ENCODE measurements around the gene ZNF598.

ZNF598 gene

GRCh38 chr16:1991948-1992703 is 17.5 kb downstream of the ZNF598 start:
- Histone ChIP-seq H3K79me1 (ENCODE audit: low read depth, low read length) (peaks cover 4% of the 10 kb centered on the region), H2BK12ac (ENCODE audit: low read length) (peak overlapping the region; percentile 98), H3K27ac (replicated peaks; ENCODE audit: low read length) (no peak overlapping the region), H3K23ac (ENCODE audit: low read depth, low read length, poor library complexity) (peak overlapping the region; percentile 99), H2BK5ac (ENCODE audit: low read length) (peak overlapping the region; percentile 39), H3K4me3 (ENCODE audit: low read length in 2 of 2) (peak overlapping the region; percentile 33 to 76), H3K4me2 (ENCODE audit: insufficient read depth, low read length, poor library complexity, severe bottlenecking) (peak overlapping the region; percentile 77), H2AK5ac (ENCODE audit: low read depth, low read length) (peak overlapping the region; percentile 98), H2AFZ (ENCODE audit: low read length) (peak overlapping the region; percentile 81), H3K14ac (ENCODE audit: low read length) (peak overlapping the region; percentile 94), H3K4me1 (ENCODE audit: control insufficient read depth in 2 of 2, insufficient read depth in 1 of 2, low read depth in 1 of 2, low read length in 2 of 2) (peaks cover 12 to 18% of the 10 kb centered on the region in 2 donors), H3K18ac (ENCODE audit: low read length) (peak overlapping the region; percentile 99), H3K9me3 (replicated peaks in 1 of 2; ENCODE audit: control insufficient read depth in 2 of 2, insufficient read depth in 1 of 2, low read depth in 1 of 2, low read length in 2 of 2) (peaks cover 0 to 4% of the 10 kb centered on the region in 2 donors), H4K91ac (ENCODE audit: low read depth, low read length, poor library complexity) (peak overlapping the region; percentile 85), H3K36me3 (replicated peaks in 1 of 2; ENCODE audit: control insufficient read depth in 2 of 2, insufficient read depth in 2 of 2, low read length in 2 of 2) (peaks cover 5 to 13% of the 10 kb centered on the region in 2 donors), H3K4ac (ENCODE audit: low read length) (peak overlapping the region; percentile 93), H4K8ac (ENCODE audit: low read depth, low read length) (peak overlapping the region; percentile 65), H2BK15ac (ENCODE audit: low read length) (peak overlapping the region; percentile 98), H3K27me3 (ENCODE audit: control insufficient read depth in 3 of 3, insufficient read depth in 3 of 3, low read depth in 1 of 3, low read length in 3 of 3) (peaks cover 18 to 37% (median 34%) of the 10 kb centered on the region in 3 experiments), H2BK120ac (ENCODE audit: low read depth, low read length) (peak overlapping the region; percentile 75), H3K9ac (ENCODE audit: low read depth, low read length, poor library complexity) (peak overlapping the region; percentile 88)
- no CpG with 5 or more reads among the region's 96 CpGs for WGBS, 2 donors (ENCODE audit: extremely low coverage in 2 of 2, insufficient read length in 2 of 2, insufficient replicate concordance in 1 of 2)
- DNase-seq (ENCODE audit: low spot score): peak; percentile 92

GRCh38 chr16:1991588-1991947 is 18.1 kb downstream of the ZNF598 start:
- no peak overlapping the region for H4K91ac ChIP-seq (ENCODE audit: low read depth, low read length, poor library complexity)
- peak overlapping the region; percentile 75 for H2AK5ac ChIP-seq (ENCODE audit: low read depth, low read length)
- H4K8ac ChIP-seq (ENCODE audit: low read depth, low read length): no peak overlapping the region
- H2BK12ac ChIP-seq (ENCODE audit: low read length): peak overlapping the region; percentile 73
- DNase-seq (ENCODE audit: low spot score): no peak
- peak overlapping the region; percentile 96 for H3K23ac ChIP-seq (ENCODE audit: low read depth, low read length, poor library complexity)
- peaks cover 4% of the 10 kb centered on the region for H3K79me1 ChIP-seq (ENCODE audit: low read depth, low read length)
- H2BK15ac ChIP-seq (ENCODE audit: low read length): peak overlapping the region; percentile 75
- no peak overlapping the region for H2BK5ac ChIP-seq (ENCODE audit: low read length)
- no peak overlapping the region for H3K27ac ChIP-seq (replicated peaks; ENCODE audit: low read length)
- H3K36me3 ChIP-seq (replicated peaks in 1 of 2; ENCODE audit: control insufficient read depth in 2 of 2, insufficient read depth in 2 of 2, low read length in 2 of 2): peaks cover 8 to 13% of the 10 kb centered on the region in 2 donors
- peak overlapping the region; percentile 77 for H3K4me2 ChIP-seq (ENCODE audit: insufficient read depth, low read length, poor library complexity, severe bottlenecking)
- H3K27me3 ChIP-seq (ENCODE audit: control insufficient read depth in 3 of 3, insufficient read depth in 3 of 3, low read depth in 1 of 3, low read length in 3 of 3): peaks cover 18 to 37% (median 34%) of the 10 kb centered on the region in 3 experiments
- no peak overlapping the region for H3K14ac ChIP-seq (ENCODE audit: low read length)
- H3K18ac ChIP-seq (ENCODE audit: low read length): peak overlapping the region; percentile 92
- H3K4me1 ChIP-seq (ENCODE audit: control insufficient read depth in 2 of 2, insufficient read depth in 1 of 2, low read depth in 1 of 2, low read length in 2 of 2): peaks cover 12 to 18% of the 10 kb centered on the region in 2 donors
- H2AFZ ChIP-seq (ENCODE audit: low read length): peak overlapping the region; percentile 81
- WGBS, 2 donors (ENCODE audit: extremely low coverage in 2 of 2, insufficient read length in 2 of 2, insufficient replicate concordance in 1 of 2): no CpG with 5 or more reads among the region's 22 CpGs
- H3K9me3 ChIP-seq (replicated peaks in 1 of 2; ENCODE audit: control insufficient read depth in 2 of 2, insufficient read depth in 1 of 2, low read depth in 1 of 2, low read length in 2 of 2): peaks cover 0 to 4% of the 10 kb centered on the region in 2 donors
- peak overlapping the region; percentile 86 for H3K9ac ChIP-seq (ENCODE audit: low read depth, low read length, poor library complexity)
- H2BK120ac ChIP-seq (ENCODE audit: low read depth, low read length): no peak overlapping the region
- H3K4ac ChIP-seq (ENCODE audit: low read length): no peak overlapping the region
- peak overlapping the region; percentile 33 to 74 for H3K4me3 ChIP-seq (ENCODE audit: low read length in 2 of 2)

GRCh38 chr16:1991135-1991551 is 18.5 kb downstream of the ZNF598 start:
- Histone ChIP-seq H2AK5ac (ENCODE audit: low read depth, low read length) (peak overlapping the region; percentile 73), H3K4me2 (ENCODE audit: insufficient read depth, low read length, poor library complexity, severe bottlenecking) (no peak overlapping the region), H2BK120ac (ENCODE audit: low read depth, low read length) (no peak overlapping the region), H3K9me3 (replicated peaks in 1 of 2; ENCODE audit: control insufficient read depth in 2 of 2, insufficient read depth in 1 of 2, low read depth in 1 of 2, low read length in 2 of 2) (peaks cover 0 to 4% of the 10 kb centered on the region in 2 donors), H4K8ac (ENCODE audit: low read depth, low read length) (no peak overlapping the region), H2BK12ac (ENCODE audit: low read length) (no peak overlapping the region), H2AFZ (ENCODE audit: low read length) (peak overlapping the region; percentile 87), H3K23ac (ENCODE audit: low read depth, low read length, poor library complexity) (peak overlapping the region; percentile 96), H4K91ac (ENCODE audit: low read depth, low read length, poor library complexity) (no peak overlapping the region), H3K14ac (ENCODE audit: low read length) (no peak overlapping the region), H2BK5ac (ENCODE audit: low read length) (peak overlapping the region; percentile 98), H3K79me1 (ENCODE audit: low read depth, low read length) (peaks cover 4% of the 10 kb centered on the region), H3K18ac (ENCODE audit: low read length) (no peak overlapping the region), H2BK15ac (ENCODE audit: low read length) (no peak overlapping the region), H3K4me1 (ENCODE audit: control insufficient read depth in 2 of 2, insufficient read depth in 1 of 2, low read depth in 1 of 2, low read length in 2 of 2) (peaks cover 12 to 18% of the 10 kb centered on the region in 2 donors), H3K27ac (replicated peaks; ENCODE audit: low read length) (no peak overlapping the region), H3K9ac (ENCODE audit: low read depth, low read length, poor library complexity) (peak overlapping the region; percentile 27), H3K27me3 (ENCODE audit: control insufficient read depth in 3 of 3, insufficient read depth in 3 of 3, low read depth in 1 of 3, low read length in 3 of 3) (peaks cover 18 to 37% (median 34%) of the 10 kb centered on the region in 3 experiments), H3K4ac (ENCODE audit: low read length) (no peak overlapping the region), H3K36me3 (replicated peaks in 1 of 2; ENCODE audit: control insufficient read depth in 2 of 2, insufficient read depth in 2 of 2, low read length in 2 of 2) (peaks cover 12 to 17% of the 10 kb centered on the region in 2 donors), H3K4me3 (ENCODE audit: low read length in 2 of 2) (peak overlapping the region; percentile 41 to 78)
- DNase-seq (ENCODE audit: low spot score): no peak
- WGBS, 2 donors (ENCODE audit: extremely low coverage in 2 of 2, insufficient read length in 2 of 2, insufficient replicate concordance in 1 of 2): no CpG with 5 or more reads among the region's 18 CpGs
